Thoracic aorta (tissue), 2 donors: Measurements from ENCODE around the gene RASAL2. TPM values are rescaled to one million over a fixed set of nuclear protein-coding genes. Genes with fewer than 3 reads are reported as not detected.
"Not testable (repeated sequence)": the region's sequence is repeated elsewhere in the genome, so short reads cannot be mapped to it uniquely, and the experiment has no call there.

Experiments
- ATAC-seq: fragments of 150-250 bp; one replicate; pipeline ENCODE4 v1.8.0; 2017; ENCODE audit warnings: low read depth; ENCODE audit not compliant: insufficient number of reproducible peaks, low FRiP score
- DNase-seq: peaks from one replicate; pipeline ENCODE4 v3.0.0-alpha.2; 2020; ENCODE audit warnings: low spot score
- H3K27ac ChIP-seq, 2 donors: fragments of 200-600 bp; sonication (generic); 1 replicate in 1 of 2; 2 replicates in 1 of 2; pipeline ENCODE4 v1.5.1; 2016; ENCODE audit warnings: mild to moderate bottlenecking in 2 of 2, moderate library complexity in 2 of 2
- H3K27me3 ChIP-seq: fragments of 200-600 bp; sonication (generic); replicated peaks from 2 replicates; pipeline ENCODE4 v1.6.0; 2016; ENCODE audit warnings: mild to moderate bottlenecking; ENCODE audit not compliant: insufficient read depth
- H3K36me3 ChIP-seq: fragments of 200-600 bp; sonication (generic); one replicate; pipeline ENCODE4 v1.5.1; 2016
- H3K4me1 ChIP-seq, 2 donors: fragments of 200-600 bp; sonication (generic); 1 replicate in 1 of 2; 2 replicates in 1 of 2; pipeline versions ENCODE4 v1.5.1 to v1.6.0; 2016; ENCODE audit warnings: low read depth in 2 of 2, mild to moderate bottlenecking in 1 of 2; ENCODE audit not compliant: control insufficient read depth in 1 of 2
- H3K4me3 ChIP-seq: fragments of 200-600 bp; sonication (generic); 2 replicates; pipeline ENCODE4 v1.5.1; 2016; ENCODE audit warnings: mild to moderate bottlenecking
- H3K9me3 ChIP-seq: fragments of 200-600 bp; sonication (generic); 2 replicates; pipeline ENCODE4 v1.5.1; 2016
- total RNA-seq, 2 donors: library from RNA; depleted of rRNA; stranded (reverse); fragments of >200 nt; gene quantifications; one replicate each; pipeline versions ENCODE4 v1.1.0 to v1.2.3, GENCODE V29; 2016
- TF ChIP-seq, protein P1 (sequence below): fragments of 200-600 bp; sonication (generic); IDR thresholded peaks from one replicate; pipeline ENCODE4 v1.5.1; 2019; ENCODE audit warnings: antibody characterized with exemption

RASAL2 gene
- total RNA-seq, 2 donors from 2014 or later, result 38.0 to 45.1 TPM

DNA sequence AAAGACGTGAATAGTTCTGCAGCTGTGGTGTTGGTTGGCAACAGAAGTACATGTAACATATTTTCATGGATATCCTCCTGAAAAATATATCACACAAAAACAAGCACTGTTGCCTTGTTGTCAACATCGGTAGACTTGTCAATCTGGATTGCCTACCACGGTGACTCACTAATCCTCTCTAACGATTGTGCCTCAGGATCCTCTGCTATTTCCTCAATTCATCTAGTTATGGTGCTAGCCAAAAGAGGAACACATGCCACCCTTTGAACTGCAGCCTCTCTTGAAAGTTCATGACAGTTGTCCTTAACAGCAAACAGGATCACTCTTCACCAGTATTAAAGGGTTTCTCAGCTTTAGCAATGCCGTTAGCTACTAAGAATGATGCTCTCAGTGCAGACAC lies 25.7 kb downstream of the RASAL2 start:
- peaks cover 2 to 8% of the 10 kb centered on the region in 2 donors for H3K4me1 ChIP-seq
- no peaks in the 10 kb centered on the region for H3K9me3 ChIP-seq
- no peak overlapping the region for H3K4me3 ChIP-seq
- no peak overlapping the region for H3K27ac ChIP-seq
- H3K36me3 ChIP-seq, result no peaks in the 10 kb centered on the region
- DNase-seq (no peak), ATAC-seq (no peak)
- H3K27me3 ChIP-seq, result no peaks in the 10 kb centered on the region
- TF ChIP-seq, protein P1, sequence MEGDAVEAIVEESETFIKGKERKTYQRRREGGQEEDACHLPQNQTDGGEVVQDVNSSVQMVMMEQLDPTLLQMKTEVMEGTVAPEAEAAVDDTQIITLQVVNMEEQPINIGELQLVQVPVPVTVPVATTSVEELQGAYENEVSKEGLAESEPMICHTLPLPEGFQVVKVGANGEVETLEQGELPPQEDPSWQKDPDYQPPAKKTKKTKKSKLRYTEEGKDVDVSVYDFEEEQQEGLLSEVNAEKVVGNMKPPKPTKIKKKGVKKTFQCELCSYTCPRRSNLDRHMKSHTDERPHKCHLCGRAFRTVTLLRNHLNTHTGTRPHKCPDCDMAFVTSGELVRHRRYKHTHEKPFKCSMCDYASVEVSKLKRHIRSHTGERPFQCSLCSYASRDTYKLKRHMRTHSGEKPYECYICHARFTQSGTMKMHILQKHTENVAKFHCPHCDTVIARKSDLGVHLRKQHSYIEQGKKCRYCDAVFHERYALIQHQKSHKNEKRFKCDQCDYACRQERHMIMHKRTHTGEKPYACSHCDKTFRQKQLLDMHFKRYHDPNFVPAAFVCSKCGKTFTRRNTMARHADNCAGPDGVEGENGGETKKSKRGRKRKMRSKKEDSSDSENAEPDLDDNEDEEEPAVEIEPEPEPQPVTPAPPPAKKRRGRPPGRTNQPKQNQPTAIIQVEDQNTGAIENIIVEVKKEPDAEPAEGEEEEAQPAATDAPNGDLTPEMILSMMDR, result no peak

DNA sequence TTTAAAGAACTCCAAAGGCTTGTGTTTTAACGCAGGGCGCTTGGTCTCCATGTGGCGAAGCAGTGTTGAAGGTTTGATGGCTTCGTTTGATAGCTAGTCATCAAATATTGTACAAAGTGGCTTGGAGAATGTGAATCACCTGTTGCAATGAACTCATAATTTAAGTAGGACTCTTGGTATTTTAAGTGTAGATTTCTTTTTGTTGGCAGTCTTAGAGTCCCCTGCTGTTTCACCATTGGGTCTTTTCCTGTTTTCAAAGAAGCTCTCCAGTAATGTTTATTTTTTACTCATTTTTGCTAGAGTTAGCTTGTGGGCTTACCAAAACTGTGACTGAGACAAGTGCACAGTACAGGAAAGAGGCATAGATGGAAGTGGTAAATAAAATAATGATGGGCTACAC lies 26.2 kb downstream of the RASAL2 start:
- ATAC-seq, result no peak

DNA sequence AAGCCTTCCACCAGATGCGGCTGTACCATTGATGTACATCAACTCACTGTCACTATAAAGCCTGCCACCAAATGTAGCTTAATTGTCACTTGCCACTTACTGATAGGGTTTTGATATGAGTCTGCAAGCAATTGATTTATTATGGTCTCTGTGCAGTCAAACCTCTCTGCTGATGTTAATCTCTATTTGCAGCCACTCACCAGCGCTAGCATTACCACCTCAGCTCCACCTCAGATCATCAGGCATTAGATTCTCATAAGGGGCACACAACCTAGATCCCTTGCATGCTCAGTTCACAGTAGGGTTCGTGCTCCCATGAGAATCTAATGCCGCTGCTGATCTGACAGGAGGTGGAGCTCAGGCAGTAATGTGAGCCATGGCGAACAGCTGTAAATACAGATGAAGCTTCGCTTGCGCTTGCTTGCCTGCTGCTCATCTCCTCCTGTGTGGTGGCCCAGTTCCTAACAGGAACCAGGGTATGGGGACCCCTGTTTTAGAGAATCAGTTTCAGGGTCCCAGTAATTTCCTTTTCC lies 26.7 kb downstream of the RASAL2 start:
- not testable (repeated sequence) for H3K36me3 ChIP-seq, H3K27me3 ChIP-seq, H3K27ac ChIP-seq, ATAC-seq, DNase-seq, H3K9me3 ChIP-seq, H3K4me3 ChIP-seq, H3K4me1 ChIP-seq

More for the DNA sequence above, 26.2 kb downstream of the RASAL2 start:
- TF ChIP-seq, protein P1, result no peak
- H3K36me3 ChIP-seq, result no peaks in the 10 kb centered on the region
- no peaks in the 10 kb centered on the region for H3K27me3 ChIP-seq
- no peak for DNase-seq
- no peaks in the 10 kb centered on the region for H3K9me3 ChIP-seq
- no peak overlapping the region for H3K4me3 ChIP-seq
- peaks cover 2 to 8% of the 10 kb centered on the region in 2 donors for H3K4me1 ChIP-seq
- no peak overlapping the region for H3K27ac ChIP-seq

DNA sequence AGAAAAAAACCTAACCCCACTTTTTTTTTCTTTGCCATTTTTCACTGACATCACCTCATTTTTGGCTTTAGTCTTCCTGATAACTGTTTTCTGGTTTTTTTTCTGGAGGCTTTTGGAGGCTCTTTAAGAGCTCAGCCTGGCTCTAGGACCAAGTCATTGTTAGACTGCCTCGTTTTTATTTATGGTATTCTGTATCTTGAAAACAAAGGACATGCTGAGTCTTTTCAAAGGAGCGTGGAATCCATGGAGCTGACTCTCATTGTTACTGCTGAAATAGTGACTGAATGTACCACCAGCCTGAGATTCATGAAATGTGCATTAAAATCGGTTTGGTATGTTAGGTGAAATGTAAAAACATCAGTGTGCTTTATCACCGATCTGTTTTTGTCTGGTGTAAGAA lies 28.0 kb downstream of the RASAL2 start:
- Histone ChIP-seq H3K27ac (no peak overlapping the region), H3K4me1 (peaks cover 2 to 18% of the 10 kb centered on the region in 2 donors), H3K27me3 (no peaks in the 10 kb centered on the region), H3K9me3 (no peaks in the 10 kb centered on the region), H3K36me3 (no peaks in the 10 kb centered on the region), H3K4me3 (no peak overlapping the region)
- no peak for DNase-seq
- TF ChIP-seq, protein P1, result no peak
- no peak for ATAC-seq

DNA sequence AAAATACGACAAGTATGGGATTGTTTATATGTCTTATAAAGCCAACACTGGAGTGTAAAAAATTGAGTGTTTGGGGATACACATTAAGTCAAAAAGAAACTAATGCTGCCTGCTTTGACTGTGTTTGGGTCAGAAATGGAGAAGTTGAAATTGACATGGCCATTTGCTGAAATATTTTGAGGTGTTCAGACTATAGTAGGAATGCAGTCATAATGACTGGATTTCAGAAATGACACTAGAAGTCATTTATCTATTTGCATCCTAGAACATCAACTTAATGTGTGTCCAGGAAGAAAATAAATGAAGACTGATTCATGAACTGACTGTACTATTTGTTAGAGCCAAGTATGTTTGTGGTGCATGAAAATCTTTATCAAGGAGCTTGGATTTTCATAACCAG lies 28.4 kb downstream of the RASAL2 start:
- H3K4me3 ChIP-seq, result no peak overlapping the region
- no peak for ATAC-seq
- TF ChIP-seq, protein P1, result no peak
- no peaks in the 10 kb centered on the region for H3K9me3 ChIP-seq
- H3K27ac ChIP-seq, result no peak overlapping the region
- DNase-seq, result no peak
- H3K27me3 ChIP-seq, result no peaks in the 10 kb centered on the region
- H3K4me1 ChIP-seq, result peaks cover 2 to 22% of the 10 kb centered on the region in 2 donors
- H3K36me3 ChIP-seq, result no peaks in the 10 kb centered on the region

DNA sequence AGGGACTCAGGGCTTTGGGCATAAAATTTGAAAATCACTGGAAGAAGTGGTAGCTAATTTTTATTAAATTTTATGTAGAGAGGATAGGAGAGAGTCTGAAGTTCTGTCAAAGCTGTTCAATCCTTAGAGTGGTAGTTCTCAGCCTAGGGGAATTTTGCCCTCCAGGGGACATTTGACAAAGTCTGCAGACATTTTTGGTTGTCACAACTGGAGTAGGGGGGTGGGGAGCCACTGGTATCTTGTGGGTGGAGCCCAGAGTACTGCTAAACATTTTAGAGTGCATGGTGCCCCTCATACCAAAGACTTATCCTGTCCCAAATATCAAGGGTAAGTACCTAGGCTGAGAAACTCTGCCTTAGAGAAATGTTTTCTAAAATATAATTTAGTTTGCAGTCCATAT lies 30.2 kb downstream of the RASAL2 start:
- Histone ChIP-seq H3K4me1 (peaks cover 5 to 26% of the 10 kb centered on the region in 2 donors), H3K9me3 (no peaks in the 10 kb centered on the region), H3K27me3 (no peaks in the 10 kb centered on the region), H3K27ac (no peak overlapping the region), H3K4me3 (no peak overlapping the region), H3K36me3 (no peaks in the 10 kb centered on the region)
- TF ChIP-seq, protein P1, result no peak
- ATAC-seq (no peak), DNase-seq (no peak)
